ENCODE measurements around the gene PTGR3.

The PTGR3 gene

DNA sequence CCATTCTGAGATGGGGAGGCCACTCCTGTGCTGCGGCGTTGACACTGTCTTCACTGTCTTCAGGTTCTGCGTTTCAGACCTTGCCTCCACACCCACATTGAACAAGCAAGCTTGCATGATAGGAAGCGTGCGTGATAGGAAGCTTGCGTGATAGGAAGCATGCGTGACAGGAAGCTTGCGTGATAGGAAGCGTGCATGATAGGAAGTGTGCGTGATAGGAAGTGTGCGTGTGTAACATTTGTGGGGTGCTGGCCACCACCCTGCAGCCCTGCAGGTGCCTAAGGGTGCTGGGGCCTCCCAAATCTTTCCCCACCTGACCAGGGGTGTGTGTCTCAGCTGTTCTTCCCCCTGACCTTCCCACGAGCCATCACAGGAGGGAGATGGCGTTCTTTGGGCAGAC lies 27.0 kb upstream of the PTGR3 start:
- DNase-seq (ENCODE audit: low read depth, low spot score), result no peak

DNA sequence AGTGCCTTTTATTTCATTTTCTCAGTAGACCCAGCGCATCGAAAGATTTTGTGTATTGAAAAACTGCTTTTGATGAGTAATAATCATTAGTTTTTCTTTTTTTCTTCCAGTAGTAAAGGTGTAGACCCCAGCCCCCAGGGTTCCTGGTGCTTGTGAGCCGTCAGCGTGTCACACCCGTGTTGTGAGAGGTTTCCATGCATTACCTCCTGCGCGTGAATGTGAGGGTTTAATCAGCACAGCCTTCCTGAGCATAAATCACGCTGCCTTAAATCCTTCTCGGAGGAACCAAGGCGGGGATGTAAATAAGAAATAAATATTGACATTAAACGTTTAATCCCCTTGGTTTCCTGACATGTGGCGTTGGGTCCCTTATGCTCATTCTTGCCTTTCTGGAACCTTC lies 26.0 kb upstream of the PTGR3 start:
- DNase-seq (ENCODE audit: low read depth, low spot score), result no peak

DNA sequence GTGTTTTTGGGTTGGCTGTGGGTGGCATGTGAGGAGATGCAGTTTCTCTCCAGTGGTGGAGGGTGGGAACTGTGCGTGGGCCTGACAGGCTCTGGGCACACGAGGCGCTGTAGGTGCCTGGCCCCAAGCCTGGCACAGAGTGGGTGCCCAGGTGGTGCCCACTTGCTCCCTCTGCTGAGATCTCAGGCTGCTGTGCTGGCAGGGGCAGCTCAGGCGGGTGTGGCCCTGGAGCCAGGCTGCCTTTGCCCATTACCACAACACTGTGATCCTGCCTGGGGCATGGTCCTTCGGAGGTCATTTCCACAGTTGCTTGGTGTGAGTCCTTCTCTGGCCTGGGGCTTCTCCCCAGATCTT lies 22.1 kb upstream of the PTGR3 start:
- no peak for DNase-seq (ENCODE audit: low read depth, low spot score)

DNA sequence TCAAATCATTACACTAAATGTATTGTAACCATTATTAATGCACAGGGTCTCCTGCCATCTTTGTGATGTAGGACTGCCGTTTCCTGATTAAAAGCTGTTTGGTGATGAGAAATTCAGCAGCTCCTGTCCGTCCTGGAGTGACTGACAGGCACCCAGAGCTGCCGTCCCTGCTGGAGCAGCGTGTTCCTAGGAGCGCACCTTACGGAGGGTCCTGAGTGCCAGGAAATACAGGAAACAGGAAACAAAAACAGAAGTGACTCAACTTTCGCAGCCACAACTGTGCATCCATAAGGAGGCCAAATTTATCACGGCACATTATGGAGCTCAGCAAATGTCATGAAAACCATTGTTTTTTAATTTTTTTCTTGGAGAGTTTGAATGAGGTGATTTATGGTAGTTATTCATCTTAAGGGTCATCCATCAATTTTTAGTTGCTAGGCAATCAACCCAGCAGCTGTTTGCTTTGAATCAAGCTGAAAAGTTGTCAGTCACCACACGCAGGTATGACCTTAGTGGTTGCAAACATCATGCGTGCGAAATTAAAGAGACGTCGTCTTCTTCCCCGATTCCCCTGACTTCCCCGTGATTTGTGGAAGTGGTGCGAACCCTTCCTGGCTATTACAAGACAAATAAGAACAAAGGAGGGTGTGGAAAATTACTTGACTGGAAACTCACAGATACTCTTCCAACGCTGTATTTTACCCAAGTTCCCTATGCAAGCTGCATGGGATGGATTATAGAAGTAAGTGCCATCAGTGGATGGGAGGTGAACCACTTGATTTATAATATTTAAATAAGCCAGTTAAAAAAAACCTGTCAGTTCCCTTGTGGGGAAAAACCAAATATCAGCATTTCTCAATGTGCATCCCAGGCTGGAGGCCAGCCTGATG lies 21.5 kb upstream of the PTGR3 start:
- no peak for DNase-seq (ENCODE audit: low read depth, low spot score)

DNA sequence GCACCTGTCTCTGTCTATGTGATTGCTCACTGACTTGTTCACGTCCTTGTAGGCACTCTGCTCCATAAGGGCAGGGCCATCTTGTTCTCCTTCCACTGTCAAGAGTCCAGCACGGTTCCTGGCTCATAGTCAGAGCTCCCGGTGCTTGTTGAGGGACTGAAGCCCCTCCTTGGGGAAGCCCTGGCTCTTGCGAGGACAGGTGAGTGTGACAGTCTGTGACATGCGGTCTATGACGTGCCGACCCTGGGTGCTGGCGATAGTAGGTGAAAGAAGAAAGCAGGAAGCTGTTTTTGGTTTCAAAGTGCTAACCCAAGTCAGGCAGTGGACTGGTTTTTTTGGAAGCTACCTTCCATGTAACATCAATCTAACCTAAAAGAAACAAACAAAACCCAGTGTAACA lies 20.5 kb upstream of the PTGR3 start:
- DNase-seq (ENCODE audit: low read depth, low spot score), result no peak

DNA sequence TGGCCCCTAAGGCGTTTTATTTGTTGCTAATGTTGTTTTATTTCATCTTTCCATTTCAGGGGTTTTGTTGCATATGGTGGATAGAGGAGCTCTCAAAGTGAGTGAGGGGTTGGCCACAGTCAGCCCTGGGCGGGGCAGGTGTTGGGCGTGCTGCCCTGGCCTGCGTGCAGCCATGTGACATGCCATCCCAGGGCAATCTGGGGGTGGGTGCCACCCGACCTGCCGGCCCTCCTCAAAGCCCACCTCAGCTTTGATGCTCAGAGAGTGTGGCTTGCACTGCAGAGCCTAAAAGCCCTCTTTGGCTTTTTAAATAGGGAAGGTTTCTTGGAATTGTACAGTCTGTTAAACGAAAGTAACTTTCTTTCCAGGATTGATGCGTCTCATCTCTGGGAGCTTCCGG lies 20.0 kb upstream of the PTGR3 start:
- DNase-seq (ENCODE audit: low read depth, low spot score), result no peak

DNA sequence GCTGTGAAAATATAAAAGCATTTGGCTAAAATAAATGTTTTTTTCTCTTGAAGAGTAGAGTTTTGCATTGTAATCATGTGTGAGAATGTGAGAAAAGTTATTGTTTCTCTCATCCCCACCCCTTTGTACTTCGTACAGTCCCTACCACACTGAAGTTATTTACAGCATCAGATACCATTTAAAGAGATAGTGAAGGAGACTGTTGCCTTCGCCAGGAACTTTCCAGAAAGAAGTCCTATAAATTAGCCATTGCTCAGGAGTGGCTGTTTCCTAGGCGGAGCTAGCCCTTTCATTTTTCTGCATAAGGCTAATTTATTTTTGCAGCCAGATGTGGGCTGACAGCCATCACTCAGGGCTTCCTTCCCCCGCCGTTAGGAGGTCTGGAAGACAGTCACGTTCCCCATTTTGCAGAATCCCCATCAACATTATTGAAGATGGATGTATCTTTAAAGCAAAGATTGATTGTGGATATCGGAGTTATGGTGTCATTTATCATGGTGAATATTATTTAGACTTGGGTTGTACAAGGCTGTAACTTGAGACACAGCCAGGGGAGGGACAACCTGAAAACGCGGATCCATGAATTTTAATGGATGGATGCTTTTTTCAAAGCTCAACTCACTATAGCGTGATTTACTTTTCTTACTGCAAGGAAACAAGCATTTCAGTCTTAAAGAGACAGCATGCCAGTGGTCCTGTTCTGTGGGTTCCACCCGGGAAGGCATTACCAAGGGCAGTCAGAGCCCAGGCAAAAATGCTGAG lies 18.8 kb upstream of the PTGR3 start:
- DNase-seq (ENCODE audit: low read depth, low spot score), result no peak

DNA sequence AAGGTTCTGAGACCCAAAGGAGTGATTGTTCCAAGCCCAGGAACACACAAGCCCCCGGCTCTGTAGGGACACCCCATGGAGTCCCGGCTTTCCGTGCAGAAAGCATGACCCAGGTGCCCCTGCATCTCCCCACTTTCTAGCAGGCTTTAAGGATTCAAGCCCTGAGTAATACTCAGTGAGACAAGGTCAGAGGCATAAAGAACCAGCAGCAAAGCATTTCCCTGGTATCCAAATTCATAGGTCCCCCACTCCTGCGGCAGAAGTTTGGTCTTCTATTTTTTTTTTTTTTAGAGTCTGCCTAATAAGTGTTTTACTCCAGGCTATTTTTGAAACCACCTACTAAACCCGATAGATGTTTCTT lies 18.0 kb upstream of the PTGR3 start:
- no peak for DNase-seq (ENCODE audit: low read depth, low spot score)

DNA sequence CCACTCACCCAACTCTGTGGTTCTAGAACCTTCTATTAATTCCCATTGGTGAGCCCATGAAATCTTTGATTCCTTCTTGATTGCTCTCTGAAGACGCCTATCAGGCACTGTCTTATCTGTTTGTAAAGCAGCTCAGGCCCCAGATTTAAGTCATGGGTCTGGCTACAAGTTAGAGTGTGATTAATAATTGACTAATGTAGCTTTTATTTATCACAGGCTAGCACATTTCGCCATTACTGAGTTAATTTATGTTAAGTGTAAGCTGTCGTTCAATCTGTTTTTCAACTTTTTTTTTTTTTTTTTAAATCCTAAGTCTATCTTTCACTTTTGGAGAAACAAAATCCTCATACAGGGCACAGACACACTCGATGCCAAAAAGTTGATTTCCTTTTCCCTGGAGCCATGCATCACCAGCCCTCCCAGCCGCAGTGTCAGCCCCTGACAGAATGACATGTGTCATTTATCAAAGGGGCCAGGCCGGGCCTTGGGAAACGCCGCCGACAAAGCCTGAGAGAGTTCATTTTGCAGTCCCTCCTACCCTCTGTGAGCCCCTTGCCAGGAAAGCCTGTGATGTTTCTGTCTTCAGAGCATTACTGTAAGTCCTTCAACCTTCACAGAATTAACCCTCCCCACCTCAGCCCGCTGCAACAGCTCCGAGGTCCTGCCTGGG lies 17.5 kb upstream of the PTGR3 start:
- DNase-seq (ENCODE audit: low read depth, low spot score), result no peak

DNA sequence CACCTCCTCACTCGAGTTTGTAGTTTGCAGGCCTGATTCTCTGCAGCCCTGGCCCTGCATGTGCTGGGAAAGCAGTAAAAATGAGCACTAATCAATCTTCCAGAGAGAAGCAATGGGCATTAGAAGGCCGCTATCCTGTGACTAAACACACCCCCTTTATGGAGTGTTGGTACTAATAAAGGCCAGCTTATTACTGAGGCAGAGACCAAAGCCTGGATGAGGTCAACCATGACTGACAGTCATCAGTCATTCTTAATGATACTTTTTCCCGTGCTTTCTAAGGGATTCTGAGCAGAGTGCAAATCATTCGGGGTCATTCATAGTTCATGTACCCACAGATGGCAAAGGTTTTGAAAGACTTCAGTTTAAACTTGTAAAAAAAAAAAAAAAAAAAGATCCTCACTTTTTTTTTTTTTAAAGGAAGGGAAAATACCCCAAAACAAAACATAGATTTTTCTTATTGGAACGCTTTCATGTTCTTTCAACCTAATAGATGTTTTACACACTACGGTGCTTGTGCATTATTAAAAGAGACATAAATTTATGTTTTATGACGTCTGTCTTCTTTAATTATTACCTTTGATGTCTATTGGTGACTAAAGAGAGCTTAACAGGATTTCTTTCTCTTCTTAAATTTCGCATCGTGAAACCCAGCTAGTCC lies 14.9 kb upstream of the PTGR3 start:
- no peak for DNase-seq (ENCODE audit: low read depth, low spot score)

DNA sequence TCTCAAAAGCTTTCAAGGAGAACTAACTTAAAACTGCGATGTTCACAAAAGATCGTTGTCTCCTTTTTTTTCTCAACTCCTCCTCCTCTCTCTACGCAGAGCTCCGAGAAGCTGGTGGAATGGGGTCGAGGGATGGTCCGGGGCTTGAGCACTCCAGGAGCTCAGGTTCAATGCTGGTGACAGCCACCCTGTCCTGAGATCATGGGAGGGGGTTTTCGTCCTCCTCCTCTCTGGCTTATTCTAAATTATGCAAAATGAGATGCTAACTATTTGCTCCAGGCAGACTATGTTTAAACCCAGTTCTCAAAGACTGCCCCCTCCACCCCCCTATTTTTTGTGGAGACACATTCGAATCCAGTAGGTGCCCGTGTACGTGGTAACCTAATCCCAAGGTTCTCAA lies 13.5 kb upstream of the PTGR3 start:
- DNase-seq (ENCODE audit: low read depth, low spot score), result no peak

DNA sequence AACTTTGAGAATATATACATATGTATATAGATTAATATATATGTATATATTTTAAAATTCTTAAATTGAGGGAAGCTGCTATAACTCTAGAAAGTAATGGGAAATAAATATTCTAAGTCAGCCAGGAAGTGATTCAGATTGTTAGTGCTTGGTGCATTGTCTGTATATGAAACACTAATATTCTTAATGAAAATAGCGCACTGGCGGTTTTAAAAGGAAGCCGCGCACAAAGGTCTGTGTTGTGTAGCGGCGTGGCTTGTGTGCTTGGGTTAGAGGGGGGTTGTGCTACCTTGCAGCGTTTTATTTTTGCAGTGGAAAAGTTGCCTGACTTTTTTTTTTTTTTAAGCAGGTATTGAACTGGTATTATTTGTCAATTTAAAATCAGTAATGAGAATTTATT lies 13.0 kb upstream of the PTGR3 start:
- no peak for DNase-seq (ENCODE audit: low read depth, low spot score)

DNA sequence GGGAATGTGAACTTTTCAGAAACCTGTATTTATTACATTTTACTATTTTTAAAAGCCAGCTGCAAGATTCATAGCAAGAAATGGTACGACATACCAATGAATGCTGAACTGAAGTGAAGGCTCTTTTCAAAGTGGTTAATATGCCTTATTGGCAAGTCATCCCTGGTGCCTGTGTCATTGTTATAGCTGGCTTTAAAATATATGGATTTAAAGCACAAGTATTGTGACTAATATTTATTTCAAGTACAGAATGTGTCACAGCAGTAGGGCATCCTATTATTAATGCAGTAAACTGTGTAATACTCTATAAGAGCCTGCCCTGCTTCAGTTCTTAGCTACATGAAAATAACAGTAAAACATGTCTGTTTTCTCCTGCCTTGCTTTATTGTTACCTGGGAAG lies 12.5 kb upstream of the PTGR3 start:
- no peak for DNase-seq (ENCODE audit: low read depth, low spot score)

DNA sequence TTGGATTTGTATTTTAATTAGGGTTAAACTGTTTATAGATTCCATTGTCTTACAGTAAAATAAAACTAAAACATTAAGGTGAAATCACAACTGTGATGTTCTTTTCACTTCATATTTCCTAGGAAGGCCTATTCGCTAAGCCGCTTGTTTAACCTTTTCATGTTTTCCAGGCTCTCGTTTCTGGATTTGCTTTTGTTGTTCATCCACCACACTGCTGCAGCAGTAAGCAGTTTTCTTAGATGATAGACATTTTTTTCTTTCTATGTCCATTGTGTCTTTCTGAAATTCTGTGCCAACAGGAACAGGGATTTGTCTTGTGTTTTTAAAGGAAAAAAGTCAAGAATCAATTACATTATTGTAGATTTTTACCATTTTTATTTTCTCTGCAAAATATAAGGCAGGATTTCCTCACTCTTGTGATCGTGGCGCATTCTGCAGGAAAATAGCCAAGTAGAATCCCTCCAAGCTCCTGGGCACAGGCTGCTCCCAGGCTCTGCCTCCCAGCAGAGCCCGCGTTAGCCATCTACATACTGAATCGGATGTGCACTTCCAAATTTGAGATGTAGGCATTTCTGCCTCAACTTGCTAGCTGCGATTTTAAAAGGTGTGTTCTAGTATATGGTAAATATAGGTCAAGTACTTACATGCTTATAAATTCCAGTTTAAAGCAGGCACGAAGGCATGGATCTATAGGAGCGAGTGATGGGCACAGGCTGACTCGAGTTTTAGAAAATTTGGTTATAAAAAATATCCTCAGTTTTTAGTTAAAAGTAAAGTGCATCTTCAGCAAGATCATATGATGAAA lies 11.8 kb upstream of the PTGR3 start:
- DNase-seq (ENCODE audit: low read depth, low spot score), result no peak

DNA sequence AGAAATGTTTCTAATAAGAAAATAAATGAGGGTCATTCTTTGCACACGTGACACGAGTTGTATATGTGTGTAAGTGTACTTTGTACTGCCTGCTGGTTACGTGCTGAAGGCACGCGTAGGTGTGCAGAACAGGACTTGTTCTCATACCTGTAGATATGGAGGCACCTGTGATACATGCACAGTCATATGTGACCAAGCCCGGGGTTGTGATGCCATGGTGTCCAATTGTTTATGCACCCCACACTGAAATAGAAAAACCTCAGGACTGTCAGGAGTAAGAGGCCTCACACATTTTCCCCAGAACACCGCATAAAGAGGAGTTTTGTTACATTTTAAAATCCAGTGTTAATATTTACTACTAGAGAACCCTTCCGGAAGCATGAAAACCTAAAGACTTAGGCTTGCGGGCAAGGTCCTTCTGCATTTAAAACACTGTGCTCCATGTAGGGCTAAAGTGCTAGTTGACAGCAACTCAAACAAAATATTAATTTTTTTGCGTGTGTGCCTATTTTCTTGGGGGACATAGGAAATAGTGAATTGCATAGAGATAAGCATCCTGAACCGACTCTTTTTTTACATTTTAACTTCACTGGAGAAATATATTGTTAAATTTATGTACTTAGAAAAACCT lies 10.9 kb upstream of the PTGR3 start:
- no peak for DNase-seq (ENCODE audit: low read depth, low spot score)

DNA sequence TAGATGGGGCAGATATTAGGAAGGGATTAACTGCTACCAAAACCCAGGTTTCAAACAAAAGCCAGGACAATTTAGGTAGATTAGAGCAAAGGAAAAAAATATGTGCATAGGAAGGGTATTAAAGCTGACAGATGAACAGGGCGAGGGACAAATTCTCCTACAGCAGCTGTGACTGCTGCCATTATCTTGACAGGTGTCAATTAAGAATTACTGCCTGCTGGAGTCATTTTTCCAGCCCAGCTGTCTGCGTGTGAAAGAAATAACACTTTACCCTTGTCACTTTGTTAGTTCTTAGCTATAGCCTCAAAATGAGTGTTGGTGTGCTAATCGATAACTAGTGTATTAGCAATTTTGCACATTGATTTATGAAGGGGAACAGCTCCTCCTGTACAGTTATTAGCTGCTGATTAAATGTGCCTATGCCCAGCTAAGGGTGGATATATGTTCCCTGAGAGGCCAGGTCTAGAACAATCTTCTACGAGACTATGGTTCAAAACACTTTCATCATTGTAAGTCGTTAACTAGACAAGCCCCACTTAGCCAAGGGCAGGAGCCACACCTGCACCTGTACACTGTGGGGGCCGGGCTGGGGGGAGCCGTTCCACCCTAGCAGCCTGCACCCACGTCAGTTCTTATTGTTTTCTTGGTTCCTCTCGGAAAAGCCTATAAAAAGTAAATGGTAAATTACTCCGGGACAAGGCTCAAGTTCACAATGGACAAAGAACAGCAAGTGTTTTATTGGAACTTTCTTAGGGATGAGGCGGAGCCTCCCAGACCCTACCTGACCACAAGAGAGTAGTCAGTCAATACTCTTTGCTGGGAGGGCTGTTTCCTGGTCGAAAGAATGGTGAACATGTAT lies 9.4 kb upstream of the PTGR3 start:
- no peak for DNase-seq (ENCODE audit: low read depth, low spot score)

DNA sequence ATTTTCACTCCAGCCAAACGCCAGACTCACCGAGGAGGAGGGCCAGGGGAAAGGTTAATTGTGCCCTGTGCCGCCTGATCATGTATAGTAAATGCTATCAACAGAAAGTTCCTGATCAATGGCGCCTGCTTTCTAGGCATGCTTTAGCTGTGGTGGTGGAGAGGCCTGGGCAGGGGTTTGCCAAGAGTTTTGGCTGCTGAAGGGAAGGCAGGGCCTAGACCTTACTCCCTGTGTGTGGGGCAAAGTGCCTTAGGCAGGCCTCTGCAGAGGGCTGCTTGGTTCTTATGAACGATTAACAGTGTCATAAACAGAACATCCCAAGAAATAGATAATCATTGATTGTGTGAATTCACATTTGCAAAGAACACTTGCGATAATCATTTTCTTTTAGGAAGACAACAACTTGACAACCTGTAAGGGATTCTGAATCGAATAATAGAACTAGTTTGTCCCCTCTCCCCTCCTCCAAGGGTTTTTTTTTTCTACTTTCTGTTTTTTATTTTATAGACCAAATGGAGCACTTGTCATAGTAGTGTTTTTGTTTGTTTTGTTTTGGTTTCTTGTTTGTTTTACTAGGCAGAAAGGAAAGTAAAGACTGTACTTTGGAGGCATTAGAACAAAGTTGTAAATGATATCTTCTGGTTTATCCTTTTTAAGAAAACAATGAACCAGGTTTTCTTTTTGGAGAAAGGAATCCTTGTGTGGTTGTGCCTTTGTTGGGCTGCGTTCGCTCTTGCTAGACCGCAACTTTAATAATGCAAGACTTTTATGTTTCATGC lies 8.2 kb upstream of the PTGR3 start:
- DNase-seq (ENCODE audit: low read depth, low spot score), result no peak

DNA sequence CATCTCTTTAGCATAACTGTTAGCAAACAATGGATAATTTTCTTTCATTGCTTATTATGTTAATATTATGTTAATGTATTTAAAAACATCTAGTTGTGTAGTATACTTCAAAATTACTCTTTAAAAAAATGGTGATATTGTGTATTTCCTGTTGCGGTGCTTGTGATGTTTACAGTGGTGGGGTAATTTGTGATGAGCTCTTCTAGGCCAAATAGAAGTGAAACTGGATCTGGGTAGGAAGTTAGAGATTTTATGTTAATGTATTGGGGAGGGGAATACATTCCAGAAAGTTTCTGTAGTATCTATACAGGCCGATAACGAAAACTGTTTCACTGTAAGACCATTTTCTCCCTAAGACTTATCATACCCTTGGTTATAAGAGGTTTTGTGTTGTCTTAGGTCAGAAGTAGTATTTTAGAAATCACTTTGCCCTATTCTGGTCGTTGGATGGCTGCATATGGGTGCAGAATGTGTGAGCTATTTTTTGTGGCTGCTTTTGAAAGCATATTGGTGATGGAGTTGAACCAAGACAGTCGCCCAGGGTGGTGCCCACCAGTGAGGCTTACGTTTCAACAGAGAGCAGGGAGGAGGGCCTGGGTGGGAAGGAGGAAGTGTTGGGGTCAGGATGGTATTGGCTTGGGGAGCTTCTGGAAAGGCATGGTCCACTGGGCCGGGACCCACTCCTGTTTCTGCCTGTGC lies 7.4 kb upstream of the PTGR3 start:
- DNase-seq (ENCODE audit: low read depth, low spot score), result no peak

DNA sequence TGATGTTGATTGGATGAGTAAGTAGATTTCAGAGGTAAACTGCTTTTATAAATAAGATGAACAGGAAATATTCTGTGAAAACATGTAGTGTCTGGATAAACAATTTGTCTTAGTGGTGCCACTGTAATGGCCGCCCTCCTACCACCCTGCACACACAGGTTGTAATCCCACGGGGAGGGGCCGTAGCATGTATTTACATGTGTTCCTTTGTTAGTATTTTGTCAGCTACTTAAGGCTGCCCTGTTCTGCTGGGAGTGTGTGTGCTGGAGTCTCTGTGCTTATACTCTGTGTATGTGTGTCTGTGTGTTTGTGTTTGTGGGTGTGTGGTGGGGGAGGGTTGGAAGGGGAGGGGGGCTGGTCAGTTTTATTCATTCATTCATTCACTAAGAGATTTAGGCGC lies 6.7 kb upstream of the PTGR3 start:
- DNase-seq (ENCODE audit: low read depth, low spot score), result no peak
